Trophoblast cell (in vitro differentiated cells and primary cell): ENCODE results near the gene MDH1B.

ENCODE experiments used
- DNase-seq, 2 donors: peaks; one replicate each; pipeline ENCODE4 v3.0.0-alpha.2; 2016
- H2AFZ ChIP-seq: 2 replicates; pipeline ENCODE4 v1.6.1; 2013; ENCODE audit warnings: low read length, moderate library complexity, mild to moderate bottlenecking; ENCODE audit not compliant: insufficient read depth, poor library complexity
- H2AK5ac ChIP-seq: 2 replicates; pipeline ENCODE4 v1.6.1; 2013; ENCODE audit warnings: mild to moderate bottlenecking, low read length
- H2BK120ac ChIP-seq: 2 replicates; pipeline ENCODE4 v1.6.1; 2013; ENCODE audit warnings: low read length, mild to moderate bottlenecking, moderate library complexity; ENCODE audit not compliant: insufficient read depth, poor library complexity
- H2BK12ac ChIP-seq: 2 replicates; pipeline ENCODE4 v1.6.1; 2013; ENCODE audit warnings: mild to moderate bottlenecking, low read length, moderate library complexity
- H2BK5ac ChIP-seq: 2 replicates; pipeline ENCODE4 v1.6.1; 2013; ENCODE audit warnings: low read length, low read depth, moderate library complexity, mild to moderate bottlenecking; ENCODE audit not compliant: poor library complexity
- H3K14ac ChIP-seq: 2 replicates; pipeline ENCODE4 v1.6.1; 2013; ENCODE audit warnings: mild to moderate bottlenecking, low read length
- H3K18ac ChIP-seq: 2 replicates; pipeline ENCODE4 v1.6.1; 2013; ENCODE audit warnings: mild to moderate bottlenecking, low read length
- H3K23ac ChIP-seq: 2 replicates; pipeline ENCODE4 v1.6.1; 2013; ENCODE audit warnings: low read length
- H3K27ac ChIP-seq: 2 replicates; pipeline ENCODE4 v1.5.1; 2013; ENCODE audit warnings: low read depth, mild to moderate bottlenecking, inconsistent platforms, low read length, moderate library complexity
- H3K27me3 ChIP-seq: 2 replicates; pipeline ENCODE4 v1.6.1; 2013; ENCODE audit warnings: inconsistent platforms, mild to moderate bottlenecking, low read length, moderate library complexity; ENCODE audit not compliant: insufficient read depth
- H3K36me3 ChIP-seq, 2 experiments: 1 replicate in 1 of 2; 2 replicates in 1 of 2; pipeline ENCODE4 v1.6.1; 2013; ENCODE audit warnings: low read length in 2 of 2, mild to moderate bottlenecking in 2 of 2, moderate library complexity in 1 of 2; ENCODE audit not compliant: insufficient read depth in 2 of 2, control insufficient read depth in 1 of 2
- H3K4ac ChIP-seq: 2 replicates; pipeline ENCODE4 v1.6.1; 2013; ENCODE audit warnings: low read depth, mild to moderate bottlenecking, low read length, moderate library complexity
- H3K4me1 ChIP-seq, 2 experiments: 1 replicate in 1 of 2; 2 replicates in 1 of 2; pipeline ENCODE4 v1.6.1; 2013; ENCODE audit warnings: low read length in 2 of 2, mild to moderate bottlenecking in 2 of 2, moderate library complexity in 1 of 2; ENCODE audit not compliant: insufficient read depth in 2 of 2, control insufficient read depth in 1 of 2
- H3K4me2 ChIP-seq: 2 replicates; pipeline ENCODE4 v1.6.1; 2013; ENCODE audit warnings: inconsistent platforms, mild to moderate bottlenecking, low read length, moderate library complexity
- H3K4me3 ChIP-seq: 2 replicates; pipeline ENCODE4 v1.5.1; 2013; ENCODE audit warnings: mild to moderate bottlenecking, low read depth, low read length, inconsistent platforms
- H3K79me1 ChIP-seq: one replicate; pipeline ENCODE4 v1.6.1; 2013; ENCODE audit warnings: low read length
- H3K79me2 ChIP-seq: 2 replicates; pipeline ENCODE4 v1.6.1; 2013; ENCODE audit warnings: low read length, mild to moderate bottlenecking; ENCODE audit not compliant: control insufficient read depth, insufficient read depth, poor library complexity
- H3K9ac ChIP-seq: 2 replicates; pipeline ENCODE4 v1.6.1; 2013; ENCODE audit warnings: mild to moderate bottlenecking, low read length
- H3K9me3 ChIP-seq: 2 replicates; pipeline ENCODE4 v1.6.1; 2013; ENCODE audit warnings: low read depth, mild to moderate bottlenecking, control low read depth, inconsistent platforms, low read length; ENCODE audit not compliant: insufficient read depth
- H4K12ac ChIP-seq: 2 replicates; pipeline ENCODE4 v1.6.1; 2013; ENCODE audit warnings: low read depth, mild to moderate bottlenecking, low read length, moderate library complexity
- H4K8ac ChIP-seq: 2 replicates; pipeline ENCODE4 v1.6.1; 2013; ENCODE audit warnings: low read depth, mild to moderate bottlenecking, low read length, moderate library complexity
- H4K91ac ChIP-seq: one replicate; pipeline ENCODE4 v1.6.1; 2013; ENCODE audit warnings: low read depth, mild to moderate bottlenecking, low read length, moderate library complexity
- WGBS: extraction: QIAGEN DNeasy Blood & Tissue Kit; methylation state at CpG from one replicate; pipeline ENCODE4 v1.1.7; 2013; ENCODE audit warnings: missing lambda C conversion rate; ENCODE audit not compliant: insufficient read length, insufficient coverage; ENCODE audit errors: extremely low coverage; 5-methylcytosine and 5-hydroxymethylcytosine counted together

The MDH1B gene

DNA sequence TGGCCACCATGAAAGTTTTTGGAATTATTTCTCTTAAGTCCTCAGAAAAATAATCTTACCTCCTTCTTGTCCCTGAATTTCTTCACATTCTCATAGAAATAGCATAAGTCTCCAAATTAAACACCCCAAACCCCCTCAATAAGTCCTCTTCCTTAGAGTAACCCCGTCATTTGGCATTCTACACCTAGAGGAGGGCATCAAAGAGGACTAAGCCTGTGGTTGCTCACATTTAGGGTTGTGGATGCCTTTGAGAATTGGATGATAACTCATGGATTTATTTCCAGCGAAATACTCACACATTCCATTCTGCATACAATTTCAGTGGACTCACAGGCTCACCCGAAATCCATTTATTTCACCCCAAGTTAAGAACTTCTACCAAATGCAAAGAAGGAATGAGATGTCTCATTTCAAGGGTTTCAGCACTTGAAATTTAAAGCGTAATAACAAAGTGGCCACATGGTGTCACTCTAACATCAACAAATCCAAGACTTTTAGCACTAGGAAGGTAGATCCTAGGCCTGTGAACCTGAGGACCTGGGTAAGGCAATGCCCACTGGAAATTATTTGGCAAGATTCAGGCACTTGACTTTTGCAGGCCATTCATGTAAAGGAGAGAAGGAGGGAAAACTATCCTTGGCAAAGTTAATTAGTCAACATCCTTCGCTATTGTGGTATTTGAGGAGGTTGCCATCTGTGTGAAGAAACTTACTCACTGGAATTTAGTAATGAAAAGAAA lies 71.6 kb downstream of the MDH1B start:
- Histone ChIP-seq H3K4me1 (no peaks in the 10 kb centered on the region), H2BK12ac (no peak overlapping the region), H4K8ac (no peak overlapping the region), H2BK5ac (no peak overlapping the region), H4K12ac (no peak overlapping the region), H3K23ac (no peak overlapping the region), H3K27ac (no peak overlapping the region), H3K27me3 (no peaks in the 10 kb centered on the region), H4K91ac (no peak overlapping the region), H3K79me1 (no peaks in the 10 kb centered on the region), H3K36me3 (no peaks in the 10 kb centered on the region), H3K4me3 (no peak overlapping the region), H3K14ac (no peak overlapping the region), H3K9ac (no peak overlapping the region), H2BK120ac (no peak overlapping the region), H2AFZ (no peak overlapping the region), H3K9me3 (no peaks in the 10 kb centered on the region), H3K4ac (no peak overlapping the region), H3K79me2 (no peaks in the 10 kb centered on the region), H3K4me2 (no peak overlapping the region), H2AK5ac (no peak overlapping the region), H3K18ac (no peak overlapping the region)
- no CpG with 5 or more reads among the region's 5 CpGs for WGBS
- peak; percentile 41 to 85 for DNase-seq

- no peak overlapping the region for H4K12ac ChIP-seq
- no peak overlapping the region for H4K91ac ChIP-seq
- no peak overlapping the region for H3K23ac ChIP-seq
- no peaks in the 10 kb centered on the region for H3K36me3 ChIP-seq
- no peak overlapping the region for H3K14ac ChIP-seq
- H3K9me3 ChIP-seq = no peaks in the 10 kb centered on the region
- H3K9ac ChIP-seq = no peak overlapping the region
- no peaks in the 10 kb centered on the region for H3K79me2 ChIP-seq
- H3K18ac ChIP-seq = no peak overlapping the region
- no CpG with 5 or more reads among the region's 7 CpGs for WGBS
- H3K4me3 ChIP-seq = no peak overlapping the region
- no peak overlapping the region for H2AK5ac ChIP-seq
- no peak overlapping the region for H2BK120ac ChIP-seq
- no peak overlapping the region for H2BK12ac ChIP-seq
- no peaks in the 10 kb centered on the region for H3K79me1 ChIP-seq
- no peak overlapping the region for H3K4me2 ChIP-seq
- no peak overlapping the region for H3K4ac ChIP-seq
- no peak overlapping the region for H2BK5ac ChIP-seq
- no peak for DNase-seq
- no peaks in the 10 kb centered on the region for H3K27me3 ChIP-seq
- no peak overlapping the region for H2AFZ ChIP-seq
- H3K4me1 ChIP-seq = no peaks in the 10 kb centered on the region
- H4K8ac ChIP-seq = no peak overlapping the region
- no peak overlapping the region for H3K27ac ChIP-seq
Measured at GRCh38 chr2:206692971-206693370, 72.2 kb downstream of the MDH1B start.

GRCh38 chr2:206688990-206689389 lies 76.1 kb downstream of the MDH1B start:
- H3K9ac ChIP-seq = no peak overlapping the region

DNA sequence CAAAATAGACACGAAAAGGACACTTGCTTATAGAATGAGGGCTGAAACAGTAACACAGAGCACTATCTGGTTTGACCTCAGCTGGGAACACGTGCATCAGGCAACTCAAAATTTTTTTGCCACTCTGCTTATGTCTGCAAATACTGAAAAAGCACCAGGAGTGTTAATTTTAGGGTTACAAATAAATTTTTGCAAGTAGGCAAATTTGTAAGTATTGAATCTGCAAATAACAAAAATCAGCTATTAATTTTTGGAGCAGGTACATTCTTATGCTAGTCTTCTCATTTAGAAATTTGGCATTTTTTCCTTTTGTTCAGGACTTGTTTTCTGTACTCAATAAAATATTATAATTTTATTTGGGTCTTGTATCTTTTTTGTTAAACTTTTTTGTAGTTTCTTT lies 76.7 kb downstream of the MDH1B start:
- Histone ChIP-seq H3K4ac (no peak overlapping the region), H2BK12ac (no peak overlapping the region), H3K79me1 (no peaks in the 10 kb centered on the region), H3K4me3 (no peak overlapping the region), H2AK5ac (no peak overlapping the region), H3K79me2 (no peaks in the 10 kb centered on the region), H4K12ac (no peak overlapping the region), H3K4me1 (no peaks in the 10 kb centered on the region), H3K4me2 (no peak overlapping the region), H2BK5ac (no peak overlapping the region), H3K36me3 (no peaks in the 10 kb centered on the region), H3K9me3 (no peaks in the 10 kb centered on the region), H3K27ac (no peak overlapping the region), H3K18ac (no peak overlapping the region), H2BK120ac (no peak overlapping the region), H3K9ac (no peak overlapping the region), H3K23ac (no peak overlapping the region), H3K14ac (no peak overlapping the region), H4K91ac (no peak overlapping the region), H2AFZ (no peak overlapping the region), H4K8ac (no peak overlapping the region), H3K27me3 (no peaks in the 10 kb centered on the region)
- WGBS = no CpG with 5 or more reads among the region's 2 CpGs
- DNase-seq = no peak

More at GRCh38 chr2:206688990-206689389, 76.1 kb downstream of the MDH1B start:
- H2AFZ ChIP-seq = no peak overlapping the region
- H4K91ac ChIP-seq = no peak overlapping the region
- no peak overlapping the region for H4K12ac ChIP-seq
- H3K4ac ChIP-seq = no peak overlapping the region
- no peak overlapping the region for H3K23ac ChIP-seq
- H3K79me2 ChIP-seq = no peaks in the 10 kb centered on the region
- DNase-seq = no peak
- H3K14ac ChIP-seq = no peak overlapping the region
- H4K8ac ChIP-seq = no peak overlapping the region
- no peaks in the 10 kb centered on the region for H3K79me1 ChIP-seq
- no peak overlapping the region for H2BK120ac ChIP-seq
- no peak overlapping the region for H2AK5ac ChIP-seq
- WGBS = no CpG with 5 or more reads among the region's 1 CpG
- H3K18ac ChIP-seq = no peak overlapping the region
- no peaks in the 10 kb centered on the region for H3K9me3 ChIP-seq
- no peaks in the 10 kb centered on the region for H3K4me1 ChIP-seq
- H3K4me3 ChIP-seq = no peak overlapping the region
- no peak overlapping the region for H2BK5ac ChIP-seq
- H3K27ac ChIP-seq = no peak overlapping the region
- H2BK12ac ChIP-seq = no peak overlapping the region
- no peaks in the 10 kb centered on the region for H3K36me3 ChIP-seq
- no peaks in the 10 kb centered on the region for H3K27me3 ChIP-seq
- no peak overlapping the region for H3K4me2 ChIP-seq
